ENCODE data around the gene ZGPAT.
"Not testable (repeated sequence)": the region's sequence is repeated elsewhere in the genome, so short reads cannot be mapped to it uniquely, and the experiment has no call there.

The ZGPAT gene, protein sequence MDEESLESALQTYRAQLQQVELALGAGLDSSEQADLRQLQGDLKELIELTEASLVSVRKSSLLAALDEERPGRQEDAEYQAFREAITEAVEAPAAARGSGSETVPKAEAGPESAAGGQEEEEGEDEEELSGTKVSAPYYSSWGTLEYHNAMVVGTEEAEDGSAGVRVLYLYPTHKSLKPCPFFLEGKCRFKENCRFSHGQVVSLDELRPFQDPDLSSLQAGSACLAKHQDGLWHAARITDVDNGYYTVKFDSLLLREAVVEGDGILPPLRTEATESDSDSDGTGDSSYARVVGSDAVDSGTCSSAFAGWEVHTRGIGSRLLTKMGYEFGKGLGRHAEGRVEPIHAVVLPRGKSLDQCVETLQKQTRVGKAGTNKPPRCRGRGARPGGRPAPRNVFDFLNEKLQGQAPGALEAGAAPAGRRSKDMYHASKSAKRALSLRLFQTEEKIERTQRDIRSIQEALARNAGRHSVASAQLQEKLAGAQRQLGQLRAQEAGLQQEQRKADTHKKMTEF

DNA sequence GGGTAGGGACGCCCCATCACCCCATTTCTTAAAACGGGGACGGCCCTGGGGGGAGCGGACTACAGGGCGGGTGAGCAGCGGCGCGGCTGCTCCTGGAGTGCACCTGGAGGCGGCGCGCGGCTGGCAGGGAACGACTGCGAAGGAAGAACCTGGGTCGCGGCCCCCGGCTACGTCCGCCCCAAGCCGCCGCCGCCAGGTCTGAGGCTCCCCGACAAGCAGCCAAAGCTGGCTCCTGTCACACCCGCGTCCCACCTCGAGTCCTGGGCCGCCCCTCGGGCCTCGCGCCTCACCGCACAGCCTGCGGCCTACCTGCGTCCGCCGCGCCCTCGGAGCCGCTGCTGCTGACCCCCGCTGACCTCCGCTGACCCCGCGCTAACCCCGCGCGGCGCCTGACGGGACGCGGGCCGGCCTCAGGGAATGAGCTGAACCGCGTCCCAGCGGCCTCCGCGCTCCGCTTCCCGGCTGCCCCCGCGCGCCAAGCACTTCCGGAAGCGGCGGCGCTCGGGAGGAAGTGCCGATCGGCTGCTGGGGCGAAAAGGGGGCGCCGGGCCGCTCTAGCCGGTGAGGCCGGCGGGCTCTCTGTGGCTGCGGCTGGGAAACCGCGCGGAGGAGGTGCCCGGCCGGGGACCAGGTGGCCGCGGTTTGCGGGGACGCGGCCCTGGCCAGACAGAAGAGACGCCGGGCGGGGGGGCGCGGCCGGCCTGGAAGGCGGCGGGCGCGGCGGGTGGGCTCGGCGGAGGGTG is at the start of gene ZGPAT, which contains the start of gene ARFRP1:
ZGPAT (plus strand) TSS at position 482 of the 743 bp plus-strand sequence. CDS start 542 bp downstream, outside the sequence.
ARFRP1 (minus strand) TSS at position 419 of the 743 bp plus-strand sequence. CDS start 885 bp downstream, outside the sequence.
- peak; percentile 85 for DNase-seq (ENCODE audit: low read depth)

DNA sequence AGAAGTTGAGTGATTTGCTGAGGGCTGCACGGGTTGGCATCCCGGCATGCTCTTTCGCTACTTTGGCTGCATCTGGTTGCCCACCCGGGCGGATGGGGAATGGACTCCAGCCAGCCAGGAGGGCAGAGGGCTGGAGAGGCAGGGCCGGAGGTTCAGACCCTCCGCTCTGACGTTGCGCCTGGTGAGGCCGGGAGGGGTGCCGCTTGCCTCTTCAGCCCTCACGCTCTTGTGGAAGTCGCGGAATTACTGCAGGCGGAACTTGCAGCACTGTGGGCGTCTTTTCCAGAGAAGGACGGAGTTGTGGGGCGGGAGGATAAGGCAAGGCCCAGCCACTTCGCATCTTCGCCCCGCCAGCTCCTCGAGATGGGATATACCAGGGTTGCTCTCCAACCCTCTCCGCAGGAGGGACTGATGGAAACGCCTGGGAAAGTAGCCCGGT is 49.1 kb upstream of the ZGPAT start:
- no peak for DNase-seq (ENCODE audit: low read depth)

GRCh38 chr20:63659370-63659769 is 48.5 kb upstream of the ZGPAT start:
- DNase-seq (ENCODE audit: low read depth): no peak

DNA sequence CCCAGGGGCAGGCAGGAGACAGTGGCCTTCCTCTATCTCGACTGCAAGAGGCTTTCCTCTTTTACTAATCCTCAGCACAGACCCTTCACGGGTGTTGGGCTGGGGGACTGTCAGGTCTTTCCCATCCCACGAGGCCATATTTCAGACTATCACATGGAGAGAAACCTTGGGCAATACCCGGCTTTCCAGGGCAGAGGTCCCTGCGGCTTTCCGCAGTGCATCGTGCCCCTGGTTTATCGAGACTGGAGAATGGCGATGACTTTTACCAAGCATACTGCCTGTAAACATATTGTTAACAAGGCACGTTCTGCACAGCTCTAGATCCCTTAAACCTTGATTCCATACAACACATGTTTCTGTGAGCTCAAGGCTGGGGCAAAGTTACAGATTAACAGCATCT is 47.7 kb upstream of the ZGPAT start:
- DNase-seq (ENCODE audit: low read depth): not testable (repeated sequence)

DNA sequence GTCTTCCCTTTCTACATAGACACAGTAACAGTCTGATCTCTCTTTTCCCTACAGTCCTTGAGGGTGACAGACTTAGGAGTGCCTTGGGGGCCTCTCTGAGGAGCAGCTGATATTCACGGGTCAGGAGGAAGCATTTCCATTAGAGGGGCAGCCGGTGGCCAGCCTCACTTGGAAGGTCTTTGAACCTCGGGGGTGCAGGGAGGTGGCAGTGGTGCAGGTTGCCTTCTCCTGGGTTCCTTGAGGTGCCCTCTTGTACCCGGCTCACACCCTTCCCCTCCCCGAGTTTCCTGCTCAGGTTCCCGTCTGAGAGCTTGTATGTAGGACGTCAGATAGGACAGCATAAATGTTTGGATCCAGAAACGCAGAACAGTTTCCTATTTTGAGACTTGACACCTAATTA is 47.2 kb upstream of the ZGPAT start:
- DNase-seq (ENCODE audit: low read depth): no peak

DNA sequence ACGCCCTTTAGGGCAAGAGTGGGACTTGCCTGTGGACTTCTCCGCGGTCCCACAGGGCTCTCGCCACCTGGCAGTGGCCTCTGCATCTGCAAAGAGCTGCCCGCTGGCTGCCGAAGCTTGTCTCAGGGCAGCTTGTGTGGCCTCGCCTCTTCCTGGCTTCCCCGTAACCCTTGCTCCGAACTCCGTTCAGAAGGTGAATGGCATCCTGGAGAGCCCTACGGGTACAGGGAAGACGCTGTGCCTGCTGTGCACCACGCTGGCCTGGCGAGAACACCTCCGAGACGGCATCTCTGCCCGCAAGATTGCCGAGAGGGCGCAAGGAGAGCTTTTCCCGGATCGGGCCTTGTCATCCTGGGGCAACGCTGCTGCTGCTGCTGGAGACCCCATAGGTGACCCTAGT is 46.7 kb upstream of the ZGPAT start:
- DNase-seq (ENCODE audit: low read depth): no peak

DNA sequence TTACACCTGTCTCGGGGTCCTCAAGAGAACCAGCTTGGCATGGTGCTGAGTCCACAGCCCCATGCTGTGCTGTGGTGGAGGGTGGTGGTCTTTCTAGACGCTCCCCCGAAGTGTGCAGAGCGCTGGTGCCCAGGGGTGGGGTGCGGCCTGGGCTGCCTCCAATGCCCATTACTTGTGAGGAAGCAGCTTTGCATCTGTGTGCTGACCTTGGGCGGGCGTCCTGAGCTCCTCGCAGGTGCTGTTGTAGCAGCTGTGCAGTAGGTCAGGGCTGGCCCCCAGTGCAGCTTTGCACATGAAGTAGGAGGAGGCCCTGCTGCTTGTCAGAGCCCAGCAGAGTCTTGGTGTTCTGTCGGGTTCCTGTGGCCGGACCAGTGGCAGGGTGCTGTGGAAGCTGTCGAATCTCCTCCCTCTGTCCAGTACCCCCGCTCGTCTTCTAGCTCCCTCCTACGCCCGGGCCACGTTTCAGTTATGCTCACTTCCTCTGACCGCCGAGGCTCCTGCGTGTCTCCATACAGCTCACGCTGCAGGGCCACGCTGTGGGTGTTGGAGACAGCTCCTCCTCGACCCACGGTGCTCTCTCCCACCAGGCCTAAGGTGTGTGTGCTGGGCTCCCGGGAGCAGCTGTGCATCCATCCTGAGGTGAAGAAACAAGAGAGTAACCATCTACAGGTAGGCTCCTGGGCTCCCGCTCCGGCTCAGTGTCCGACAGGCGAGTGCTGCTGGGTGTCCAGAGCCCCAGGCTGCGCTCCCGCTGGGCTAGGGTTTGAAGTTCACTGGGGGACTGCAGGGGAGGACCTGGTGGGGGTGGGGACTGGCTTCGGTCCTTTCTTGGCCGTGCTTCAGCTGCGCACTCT is 45.7 kb upstream of the ZGPAT start:
- DNase-seq (ENCODE audit: low read depth): no peak

DNA sequence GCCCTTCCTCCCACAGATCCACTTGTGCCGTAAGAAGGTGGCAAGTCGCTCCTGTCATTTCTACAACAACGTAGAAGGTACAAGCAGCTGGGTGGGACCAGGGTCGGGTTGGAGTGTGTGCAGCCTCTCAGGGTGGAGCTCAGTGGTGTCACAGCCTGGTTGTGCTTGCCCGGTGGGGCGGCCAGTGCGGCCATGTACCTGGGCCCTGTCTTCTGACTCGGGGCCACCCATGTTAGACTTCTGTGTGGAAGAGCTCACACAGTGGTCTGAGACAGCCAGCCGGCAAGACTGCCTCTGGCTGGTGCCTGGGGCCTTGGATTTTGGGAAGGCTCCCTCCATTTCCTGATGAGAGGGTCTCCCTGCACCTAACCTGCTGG is 45.0 kb upstream of the ZGPAT start:
- no peak for DNase-seq (ENCODE audit: low read depth)

GRCh38 chr20:63663332-63664066 is 44.3 kb upstream of the ZGPAT start:
- no peak for DNase-seq (ENCODE audit: low read depth)

GRCh38 chr20:63664143-63664851 is 43.5 kb upstream of the ZGPAT start:
- no peak for DNase-seq (ENCODE audit: low read depth)

DNA sequence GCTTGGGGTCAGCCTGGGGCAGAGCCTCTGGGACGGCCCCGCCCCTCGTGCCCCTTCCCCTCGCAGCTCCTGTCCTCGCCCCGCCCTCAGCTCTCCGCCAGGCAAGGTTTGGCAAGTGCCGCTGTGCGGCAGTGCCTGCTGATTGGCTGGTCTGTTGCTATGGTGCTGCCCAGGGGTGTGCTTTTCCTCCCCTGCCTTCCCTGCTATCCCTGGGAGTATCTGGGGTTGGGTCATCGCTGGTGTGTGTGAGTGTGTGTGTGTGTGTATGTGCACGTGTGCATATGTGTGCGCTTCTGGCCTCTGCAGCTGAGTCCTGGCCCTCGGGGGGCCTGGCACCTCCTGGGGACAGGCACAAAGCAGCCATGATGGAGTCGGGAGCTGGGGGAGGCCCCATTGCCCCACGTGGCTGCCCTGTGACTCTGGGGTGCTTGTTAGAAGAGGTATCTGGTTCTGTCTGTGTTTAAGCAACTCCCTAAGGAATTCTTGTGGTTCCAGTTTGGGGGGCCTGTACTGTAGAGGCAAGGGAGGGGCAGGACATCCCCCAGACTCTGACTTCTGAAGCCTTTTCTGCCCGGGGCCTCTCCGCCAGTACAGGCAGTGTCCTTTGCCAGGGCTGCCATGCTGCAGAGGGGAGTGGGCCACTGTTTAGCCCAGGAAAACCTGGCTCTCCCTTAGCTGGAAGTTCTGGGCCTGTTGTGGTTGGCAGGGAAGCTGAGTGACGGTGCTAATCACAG is 42.8 kb upstream of the ZGPAT start:
- DNase-seq (ENCODE audit: low read depth): no peak

- no peak for DNase-seq (ENCODE audit: low read depth)
Observed at GRCh38 chr20:63665708-63666107, 42.1 kb upstream of the ZGPAT start.

- DNase-seq (ENCODE audit: low read depth): no peak
Observed at GRCh38 chr20:63667858-63668257, 40.0 kb upstream of the ZGPAT start.

- no peak for DNase-seq (ENCODE audit: low read depth)
Observed at GRCh38 chr20:63668351-63668750, 39.5 kb upstream of the ZGPAT start.

GRCh38 chr20:63671695-63672094 is 36.1 kb upstream of the ZGPAT start:
- DNase-seq (ENCODE audit: low read depth): not testable (repeated sequence)

- DNase-seq (ENCODE audit: low read depth): no peak
Observed at GRCh38 chr20:63672666-63673065, 35.2 kb upstream of the ZGPAT start.

DNA sequence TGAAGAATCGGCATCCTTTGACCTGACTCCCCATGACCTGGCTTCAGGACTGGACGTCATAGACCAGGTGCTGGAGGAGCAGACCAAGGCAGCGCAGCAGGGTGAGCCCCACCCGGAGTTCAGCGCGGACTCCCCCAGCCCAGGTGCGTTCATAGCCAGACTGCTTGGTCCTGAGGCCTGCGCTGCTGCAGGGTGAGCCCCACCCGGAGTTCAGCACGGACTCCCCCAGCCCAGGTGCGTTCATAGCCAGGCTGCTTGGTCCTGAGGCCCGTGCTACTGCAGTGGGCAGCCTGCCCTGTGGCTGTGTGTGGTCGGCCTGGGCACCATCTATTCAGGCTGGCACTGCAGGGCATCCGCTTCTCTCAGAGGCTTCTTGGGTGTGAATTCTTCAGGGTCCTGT is 33.9 kb upstream of the ZGPAT start:
- DNase-seq (ENCODE audit: low read depth): no peak

GRCh38 chr20:63675681-63676368 is 32.0 kb upstream of the ZGPAT start:
- no peak for DNase-seq (ENCODE audit: low read depth)

DNA sequence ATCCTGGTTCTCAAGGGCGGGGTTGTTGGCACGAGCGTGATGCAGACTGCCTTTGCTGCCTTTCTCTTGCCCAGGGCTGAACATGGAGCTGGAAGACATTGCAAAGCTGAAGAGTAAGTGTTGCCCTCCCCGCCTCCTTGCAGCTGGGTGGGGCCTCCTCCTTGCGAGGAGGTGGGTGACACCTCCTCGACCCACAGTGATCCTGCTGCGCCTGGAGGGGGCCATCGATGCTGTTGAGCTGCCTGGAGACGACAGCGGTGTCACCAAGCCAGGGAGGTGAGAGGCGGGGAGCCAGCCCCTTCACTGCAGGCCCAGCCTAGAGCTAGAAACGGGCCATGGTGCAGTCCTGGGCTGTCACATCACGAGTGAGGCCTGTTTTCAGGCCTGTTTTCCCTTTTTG is 29.8 kb upstream of the ZGPAT start:
- no peak for DNase-seq (ENCODE audit: low read depth)
